ENCODE results near the gene FERMT1. TPM values are rescaled to one million over a fixed set of nuclear protein-coding genes. Genes with fewer than 3 reads are reported as not detected.

The FERMT1 gene
- total and polyA plus RNA-seq, 2 donors (not counting 3 experiments of a cell fraction or from before 2014, with no cell fraction given), result 0.11 to 1.5 TPM

DNA sequence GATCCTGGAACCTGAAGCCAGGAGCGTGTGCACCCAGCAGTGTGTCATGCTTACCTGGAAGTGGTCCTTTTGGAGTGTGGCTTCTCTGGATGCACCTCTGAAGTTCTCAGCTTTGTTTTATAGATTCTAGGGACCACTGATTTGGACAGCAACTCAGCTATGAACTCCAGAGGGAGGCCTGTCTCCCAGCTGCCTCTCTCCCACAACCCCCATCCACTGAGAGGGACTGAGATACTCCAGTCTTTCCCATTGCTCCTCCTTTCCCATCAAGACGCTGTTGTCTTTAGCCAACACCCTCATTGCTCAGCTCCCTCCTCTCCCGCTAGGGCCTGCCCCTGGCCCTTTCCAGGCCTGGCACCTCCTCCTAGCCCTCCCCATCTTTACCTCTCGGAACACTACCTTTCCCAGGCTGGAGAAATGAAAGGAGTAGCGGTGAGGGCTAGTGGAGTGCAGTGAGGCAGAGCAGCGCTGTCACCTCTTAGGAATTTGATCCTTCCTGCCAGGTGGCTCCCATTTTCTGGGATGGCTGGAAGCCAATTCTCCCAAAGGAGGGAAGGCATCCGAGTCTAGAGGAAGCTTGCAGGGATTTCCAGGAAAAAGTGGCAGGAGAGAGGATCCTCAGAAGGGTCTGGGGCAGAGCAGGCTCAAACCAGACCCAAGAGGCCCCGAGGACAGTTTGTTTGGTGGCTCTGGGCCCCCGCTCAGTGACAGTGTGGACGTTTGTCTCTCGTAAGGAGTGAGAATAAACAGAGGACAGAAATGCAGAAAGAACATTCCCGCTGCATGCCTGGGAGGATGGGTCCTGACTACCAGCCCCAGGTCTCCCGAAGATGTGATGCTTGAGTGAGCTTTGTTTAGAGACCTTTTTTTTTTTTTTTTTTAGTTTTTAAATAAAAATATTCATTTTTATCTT, 68.8 kb downstream of the FERMT1 start, which contains the start of gene LRRN4:
Gene LRRN4 (minus strand): TSS at position 285 of the 913 bp plus-strand sequence. CDS start 1,261 bp downstream, outside the sequence.
- TF ChIP-seq GATA2 (IDR thresholded peaks at IDR 0.05; ENCODE audit: insufficient read depth, insufficient read length, low read depth, low read length), result no peak
- Histone ChIP-seq H4K20me1 (replicated peaks; ENCODE audit: control insufficient read depth, extremely low read depth, insufficient read depth, low read length) (no peaks in the 10 kb centered on the region), H3K4me3 (replicated peaks in 1 of 3; ENCODE audit: insufficient read depth in 1 of 3, low read depth in 1 of 3, low read length in 3 of 3) (no peak within 1 kb of the TSS), H3K27ac (ENCODE audit: insufficient read depth, low read depth, low read length) (no peak within 1 kb of the TSS), H3K9me1 (replicated peaks; ENCODE audit: control insufficient read depth, extremely low read depth, insufficient read depth, low read length) (no peaks in the 10 kb centered on the region), H3K27me3 (ENCODE audit: control insufficient read depth in 2 of 2, insufficient read depth in 2 of 2, low read length in 2 of 2) (peaks cover 33 to 36% of the 10 kb centered on the region in 2 experiments), H3K9ac (replicated peaks; ENCODE audit: extremely low read depth, insufficient read depth, low read length) (no peak within 1 kb of the TSS), H3K36me3 (ENCODE audit: control insufficient read depth in 2 of 2, extremely low read depth in 1 of 2, insufficient read depth in 2 of 2, low read length in 2 of 2) (no peaks in the 10 kb centered on the region), H3K9me3 (replicated peaks; ENCODE audit: control insufficient read depth, insufficient read depth, low read length) (no peaks in the 10 kb centered on the region), H2AFZ (ENCODE audit: low read depth, low read length) (no peak within 1 kb of the TSS), H3K4me1 (ENCODE audit: control insufficient read depth, extremely low read depth, insufficient read depth, low read length) (peaks cover 8% of the 10 kb centered on the region), H3K4me2 (ENCODE audit: insufficient read depth, low read length) (no peak within 1 kb of the TSS), H3K79me2 (ENCODE audit: control insufficient read depth, insufficient read depth, low read length) (no peaks in the 10 kb centered on the region)
- FAIRE-seq (no peak), DNase-seq (ENCODE audit: low read depth, low spot score) (no peak)
- intact Hi-C loops (cut with micrococcal nuclease), result no loop called here
- BruUV-seq (replicated peaks), result no TSS peak
- POLR2A ChIA-PET, result no interaction called here
- CTCF ChIA-PET, result interaction anchor here (1.2 to 1.4 kb wide), 2 partner anchors 20 to 22 kb away, joined by 3 to 4 read pairs; no protein-coding TSS in a partner anchor
- dilution Hi-C loops (cut with MboI; ENCODE audit: extremely low pct_ligation_motif_present, low sequenced_read_pairs), result no loop called here

DNA sequence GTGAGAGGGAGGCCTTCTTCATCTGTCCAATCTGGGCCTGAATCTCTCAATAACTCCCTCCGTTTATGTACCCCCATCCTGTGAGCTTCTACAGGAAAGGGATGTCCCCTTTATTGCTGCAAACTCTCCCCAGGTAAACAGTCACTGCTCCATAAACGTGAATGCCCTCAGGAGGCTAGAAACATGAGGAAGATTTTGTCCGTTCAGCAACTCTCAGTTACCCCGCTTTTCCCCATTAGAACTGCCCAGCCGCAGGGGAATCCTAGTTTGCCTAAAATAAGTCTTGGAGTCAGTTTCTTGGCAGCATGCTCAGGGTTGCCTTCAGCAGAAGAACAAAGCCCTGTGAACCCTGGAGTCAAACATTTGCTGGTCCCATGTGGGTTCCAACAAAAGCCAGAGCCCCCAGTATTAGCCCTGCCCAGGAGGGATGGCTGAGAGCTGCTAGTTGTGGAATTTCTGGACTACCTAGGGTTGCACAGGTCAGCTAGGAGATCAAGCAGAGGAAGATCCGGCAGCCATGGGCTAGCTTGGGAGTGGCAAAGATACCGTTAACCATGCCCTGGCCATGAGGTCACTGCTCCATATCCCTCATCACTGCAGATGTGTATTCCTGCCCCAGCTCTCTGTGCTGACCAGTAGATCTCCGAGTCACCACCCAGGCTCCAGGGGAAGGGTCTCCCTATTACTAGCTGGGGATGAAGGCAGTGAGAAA, 69.6 kb downstream of the FERMT1 start:
- CTCF ChIA-PET, result interaction anchor here (0.6 to 1.4 kb wide), 3 partner anchors 21 to 257 kb away, joined by 3 to 4 read pairs (median 3); no protein-coding TSS in a partner anchor
- Histone ChIP-seq H3K4me2 (ENCODE audit: insufficient read depth, low read length) (no peak overlapping the region), H3K4me3 (replicated peaks in 1 of 3; ENCODE audit: insufficient read depth in 1 of 3, low read depth in 1 of 3, low read length in 3 of 3) (no peak overlapping the region), H3K9me3 (replicated peaks; ENCODE audit: control insufficient read depth, insufficient read depth, low read length) (no peaks in the 10 kb centered on the region), H3K27ac (ENCODE audit: insufficient read depth, low read depth, low read length) (no peak overlapping the region), H3K4me1 (ENCODE audit: control insufficient read depth, extremely low read depth, insufficient read depth, low read length) (peaks cover 8% of the 10 kb centered on the region), H3K9ac (replicated peaks; ENCODE audit: extremely low read depth, insufficient read depth, low read length) (no peak overlapping the region), H3K79me2 (ENCODE audit: control insufficient read depth, insufficient read depth, low read length) (no peaks in the 10 kb centered on the region), H4K20me1 (replicated peaks; ENCODE audit: control insufficient read depth, extremely low read depth, insufficient read depth, low read length) (no peaks in the 10 kb centered on the region), H2AFZ (ENCODE audit: low read depth, low read length) (no peak overlapping the region), H3K36me3 (ENCODE audit: control insufficient read depth in 2 of 2, extremely low read depth in 1 of 2, insufficient read depth in 2 of 2, low read length in 2 of 2) (no peaks in the 10 kb centered on the region), H3K27me3 (ENCODE audit: control insufficient read depth in 2 of 2, insufficient read depth in 2 of 2, low read length in 2 of 2) (peaks cover 33 to 36% of the 10 kb centered on the region in 2 experiments), H3K9me1 (replicated peaks; ENCODE audit: control insufficient read depth, extremely low read depth, insufficient read depth, low read length) (no peaks in the 10 kb centered on the region)
- BruUV-seq (replicated peaks), result no TSS peak
- FAIRE-seq (no peak), DNase-seq (ENCODE audit: low read depth, low spot score) (no peak)
- intact Hi-C loops (cut with micrococcal nuclease), result no loop called here
- TF ChIP-seq MYC (IDR thresholded peaks at IDR 0.05; ENCODE audit: low read depth, low read length) (no peak), EZH2 (IDR thresholded peaks at IDR 0.05; ENCODE audit: borderline replicate concordance, low read depth, low read length, severe bottlenecking) (no peak), FOS (IDR thresholded peaks at IDR 0.05; ENCODE audit: borderline replicate concordance, insufficient read depth, low read length) (no peak), CTCF (IDR thresholded peaks at IDR 0.05; ENCODE audit: extremely low read depth in 1 of 2, insufficient read depth in 1 of 2, low read depth in 1 of 2, low read length in 2 of 2) (no peak), MAX (IDR thresholded peaks at IDR 0.05; ENCODE audit: insufficient read depth, insufficient read length) (no peak), POLR2A (IDR thresholded peaks at IDR 0.05; ENCODE audit: low read depth, low read length) (no peak), JUN (IDR thresholded peaks at IDR 0.05; ENCODE audit: borderline replicate concordance, insufficient read depth, insufficient read length, low read depth) (no peak), POLR2AphosphoS5 (IDR thresholded peaks at IDR 0.05; ENCODE audit: insufficient read depth, low read depth, low read length) (no peak), GATA2 (IDR thresholded peaks at IDR 0.05; ENCODE audit: insufficient read depth, insufficient read length, low read depth, low read length) (no peak)
- POLR2A ChIA-PET, result no interaction called here
- dilution Hi-C loops (cut with MboI; ENCODE audit: extremely low pct_ligation_motif_present, low sequenced_read_pairs), result no loop called here

All from endothelial cell of umbilical vein (primary cell).